Measurements from ENCODE around the gene ALDH1B1.
"Not testable (repeated sequence)": the region's sequence is repeated elsewhere in the genome, so short reads cannot be mapped to it uniquely, and the experiment has no call there.

The ALDH1B1 gene

DNA sequence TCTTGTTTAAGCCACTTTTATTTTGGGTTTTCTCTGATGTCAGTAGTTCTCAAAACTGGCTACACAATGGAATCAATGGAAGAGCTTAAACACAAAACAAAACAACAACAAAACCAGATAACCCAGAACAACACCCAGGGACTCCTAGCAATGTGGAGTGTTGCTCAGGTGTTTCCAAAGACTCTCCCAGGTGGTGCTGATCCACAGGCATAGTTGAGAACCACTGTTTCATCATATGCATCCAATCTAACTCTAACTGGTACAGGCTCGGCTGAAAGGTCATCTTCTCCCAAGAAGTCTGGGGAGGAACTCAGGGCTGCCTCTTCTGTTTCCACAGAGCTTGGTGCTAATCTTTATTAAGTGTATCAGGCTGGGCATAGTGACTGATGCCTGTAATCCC lies 5.4 kb upstream of the ALDH1B1 start:
- no peak for DNase-seq (ENCODE audit: low read depth in 2 of 2)

DNA sequence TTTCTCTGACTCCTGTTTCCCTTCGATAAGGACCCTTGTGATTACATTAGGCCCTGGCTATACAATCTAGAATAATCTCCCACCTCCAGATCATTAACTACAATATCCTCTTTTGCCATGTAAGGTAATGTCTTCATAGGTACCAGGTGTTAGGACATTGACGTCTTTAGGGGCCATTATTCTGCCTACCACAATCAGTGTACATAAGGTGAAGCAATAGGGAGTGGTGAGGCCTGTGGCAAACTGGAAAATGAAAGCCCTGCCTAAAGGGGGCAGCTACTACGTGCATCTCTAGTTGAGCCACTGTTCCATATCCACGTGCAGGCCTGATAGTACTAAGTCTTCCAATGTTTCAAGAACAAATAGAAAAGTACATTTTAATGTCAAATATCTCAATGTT lies 4.8 kb upstream of the ALDH1B1 start:
- no peak for DNase-seq (ENCODE audit: low read depth in 2 of 2)

DNA sequence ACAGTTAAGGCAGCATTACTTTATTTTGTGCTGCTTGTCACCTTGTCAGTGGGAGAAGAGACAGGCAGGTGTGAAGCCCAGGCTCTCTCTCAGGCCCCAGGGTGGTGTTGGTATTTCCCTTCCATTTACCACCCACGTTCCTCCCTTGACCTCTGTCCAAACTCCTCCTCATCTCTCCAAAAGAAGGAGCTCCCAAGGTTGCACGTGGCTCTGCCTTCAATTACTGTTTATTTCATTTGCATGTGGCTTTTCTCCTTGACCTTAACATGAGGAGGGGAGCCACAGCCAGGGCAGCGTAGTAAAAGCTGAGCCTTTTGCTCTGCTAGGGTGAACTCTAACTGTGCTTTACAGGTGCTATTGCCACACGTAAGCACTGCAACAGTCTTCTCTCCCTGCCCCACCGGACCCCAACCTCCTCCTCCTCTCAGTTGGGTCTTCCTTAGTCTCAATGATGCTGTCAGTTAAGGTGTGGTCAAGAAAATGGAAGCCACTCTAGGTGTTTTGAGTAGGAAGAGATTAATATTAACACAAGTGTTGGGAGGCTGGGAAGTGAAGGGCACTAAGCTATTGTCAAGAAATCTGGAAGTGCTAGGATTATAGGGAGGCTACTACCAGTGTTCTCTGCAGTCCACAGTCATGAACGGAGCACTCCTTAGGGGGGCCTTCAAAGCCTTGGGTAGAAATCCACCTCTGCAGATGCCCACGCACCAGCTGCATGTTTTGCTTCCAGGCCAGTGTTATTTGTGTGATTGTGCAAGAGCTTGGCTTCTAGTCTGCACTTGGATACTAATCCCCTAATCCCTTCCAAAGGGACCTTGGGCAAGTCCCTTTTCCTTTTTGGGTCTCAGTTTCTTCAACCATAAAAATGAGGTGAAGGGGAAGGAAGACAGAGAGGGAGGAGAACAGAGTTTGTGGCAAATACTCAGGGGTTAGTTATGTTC lies 3.9 kb upstream of the ALDH1B1 start:
- no peak for DNase-seq (ENCODE audit: low read depth in 2 of 2)

DNA sequence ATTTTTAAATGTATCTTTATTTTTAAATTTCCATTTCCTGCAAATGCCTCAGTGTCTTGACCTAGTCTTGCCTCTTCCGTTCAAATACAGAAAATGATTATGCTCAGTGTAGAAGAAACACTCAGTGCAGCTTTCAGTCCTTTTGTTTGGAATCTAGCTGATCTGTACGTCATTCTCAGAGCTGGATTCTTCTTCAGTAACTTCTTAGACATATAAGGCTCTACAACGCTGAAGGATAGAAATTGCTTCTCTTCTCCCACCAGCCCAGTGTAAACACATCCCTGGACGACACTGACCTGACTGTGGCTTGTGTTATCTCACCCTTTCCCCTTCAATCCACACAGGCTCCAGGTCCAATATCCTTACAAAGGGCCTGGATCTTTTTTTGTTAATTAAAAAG lies 3.2 kb upstream of the ALDH1B1 start:
- DNase-seq (ENCODE audit: low read depth in 2 of 2): no peak

DNA sequence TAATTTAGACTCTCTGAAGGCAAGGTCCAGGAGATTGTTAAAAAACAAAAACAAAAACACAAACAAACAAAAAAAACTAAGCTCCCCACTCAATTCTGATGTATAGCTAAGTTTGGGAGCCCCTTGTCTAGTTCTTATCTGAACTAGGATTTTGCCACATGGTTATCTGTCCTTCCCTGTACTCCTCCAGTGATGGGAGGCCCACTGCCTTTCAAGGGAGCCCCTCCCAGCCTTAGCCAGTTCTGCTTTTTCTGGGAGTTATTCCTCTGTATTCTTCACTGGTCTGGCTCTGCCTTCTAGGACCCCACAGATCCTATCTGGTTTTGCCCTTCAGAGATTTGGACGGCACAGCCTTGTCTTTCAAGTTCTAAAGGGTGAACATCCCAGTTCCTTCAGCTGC lies 2.1 kb upstream of the ALDH1B1 start:
- DNase-seq (ENCODE audit: low read depth in 2 of 2): no peak

GRCh38 chr9:38390851-38391250 lies 1.7 kb upstream of the ALDH1B1 start:
- DNase-seq (ENCODE audit: low read depth in 2 of 2): no peak

- no peak for DNase-seq (ENCODE audit: low read depth in 2 of 2)
Measured at GRCh38 chr9:38391278-38392118, 1.0 kb upstream of the ALDH1B1 start.

DNA sequence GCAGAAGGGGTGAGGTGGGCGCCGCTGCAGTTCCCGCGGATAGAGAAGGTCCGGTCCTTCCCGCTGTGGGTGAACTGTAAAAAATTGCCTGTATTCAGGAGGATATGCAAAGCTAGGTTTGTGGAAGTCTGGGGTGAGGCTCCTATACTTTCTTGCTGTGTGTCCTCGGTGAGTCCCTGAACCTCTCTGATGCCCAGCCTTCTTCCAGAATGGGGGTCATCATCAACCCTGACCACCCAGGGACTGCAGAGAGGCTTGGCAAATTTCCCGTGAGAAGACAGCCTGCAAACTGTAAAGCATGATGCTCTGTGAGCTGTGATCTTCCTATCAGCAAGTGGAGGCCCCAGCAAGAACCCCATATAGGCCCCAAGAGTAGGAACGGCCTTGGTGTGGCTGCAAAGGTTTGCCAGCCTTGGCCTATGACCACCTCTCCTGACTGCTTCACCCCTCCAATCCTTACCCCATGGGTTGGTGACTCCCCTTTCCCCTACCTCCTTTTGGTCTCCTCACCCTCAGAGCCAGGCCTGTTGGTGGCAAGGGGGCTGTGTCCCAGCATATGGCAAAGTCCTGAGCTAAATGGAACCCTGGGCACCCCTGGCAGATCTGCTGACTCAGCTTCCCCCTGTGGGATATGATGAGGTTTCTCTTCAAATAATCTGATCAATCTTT lies 760 bp downstream of the ALDH1B1 start:
- DNase-seq (ENCODE audit: low read depth in 2 of 2): no peak

- DNase-seq (ENCODE audit: low read depth in 2 of 2): no peak
Measured at GRCh38 chr9:38394416-38394815, 1.9 kb downstream of the ALDH1B1 start.

GRCh38 chr9:38395653-38396370 lies 3.3 kb downstream of the ALDH1B1 start:
- DNase-seq (ENCODE audit: low read depth in 2 of 2): no peak

GRCh38 chr9:38396371-38396671 lies 3.8 kb downstream of the ALDH1B1 start:
- no peak for DNase-seq (ENCODE audit: low read depth in 2 of 2)

- DNase-seq (ENCODE audit: low read depth in 2 of 2): not testable (repeated sequence)
Measured at GRCh38 chr9:38399191-38399590, 6.7 kb downstream of the ALDH1B1 start.

DNA sequence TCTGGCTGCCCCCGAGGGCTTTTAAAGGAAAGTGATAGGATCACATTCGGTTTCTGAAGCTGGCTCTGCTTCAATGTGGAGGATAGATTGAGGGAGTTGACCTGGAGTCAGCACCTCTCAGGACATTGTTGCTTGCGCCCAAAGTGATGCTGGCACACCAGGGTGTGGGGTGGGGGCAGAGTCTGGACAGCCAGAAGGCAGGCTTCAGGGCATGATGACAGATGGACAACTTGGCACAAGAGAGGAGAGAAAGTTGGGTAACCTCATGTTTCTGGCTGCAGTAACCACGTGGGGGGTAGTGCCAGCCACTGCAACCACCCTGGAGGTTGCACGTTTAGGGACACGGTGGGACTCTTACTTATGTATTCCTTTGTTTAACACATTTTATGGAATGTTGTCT lies 9.5 kb downstream of the ALDH1B1 start:
- DNase-seq (ENCODE audit: low read depth in 2 of 2): no peak

- DNase-seq (ENCODE audit: low read depth in 2 of 2): no peak
Measured at GRCh38 chr9:38404314-38404713, 11.8 kb downstream of the ALDH1B1 start.

DNA sequence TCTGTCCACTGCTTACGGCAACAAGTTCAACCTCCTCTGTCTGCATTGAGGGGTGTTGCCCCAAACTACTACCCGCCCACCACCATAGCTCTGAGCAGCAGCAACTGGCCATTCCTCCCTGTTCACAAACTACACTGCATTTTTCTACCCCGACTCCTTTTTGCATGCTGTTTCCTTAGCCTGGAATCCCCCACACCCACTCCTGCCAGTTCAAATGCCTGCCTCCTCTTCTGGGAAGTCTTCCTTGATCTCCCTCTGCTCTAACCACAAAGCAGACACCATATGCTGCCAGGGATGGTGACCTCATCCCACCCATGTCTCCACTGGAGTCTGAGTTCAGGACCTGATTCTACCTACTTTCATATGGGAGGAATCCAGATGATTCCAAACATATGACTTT lies 13.3 kb downstream of the ALDH1B1 start:
- no peak for DNase-seq (ENCODE audit: low read depth in 2 of 2)

GRCh38 chr9:38406476-38407186 lies 14.1 kb downstream of the ALDH1B1 start:
- DNase-seq (ENCODE audit: low read depth in 2 of 2): no peak

GRCh38 chr9:38408719-38409118 lies 16.2 kb downstream of the ALDH1B1 start:
- DNase-seq (ENCODE audit: low read depth in 2 of 2): no peak

DNA sequence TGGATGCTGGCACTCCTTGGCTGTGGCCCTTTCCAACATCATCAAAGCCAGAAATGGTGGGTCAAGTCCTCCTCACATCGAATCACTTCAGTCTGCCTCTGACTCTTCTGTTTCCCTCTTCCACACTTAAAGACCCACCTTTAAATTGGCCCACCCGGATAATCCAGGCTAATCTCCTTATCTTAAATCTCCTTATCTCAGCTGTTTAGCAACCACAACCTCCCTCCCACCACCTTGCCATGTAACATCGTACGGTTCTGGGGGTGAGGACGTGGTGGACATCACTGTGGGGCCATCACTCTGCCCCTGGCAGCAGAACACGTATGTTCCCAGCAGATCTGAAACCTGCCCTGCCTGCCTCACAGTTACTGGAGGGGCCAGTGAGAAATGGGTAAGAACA lies 20.2 kb downstream of the ALDH1B1 start:
- no peak for DNase-seq (ENCODE audit: low read depth in 2 of 2)

GRCh38 chr9:38413283-38413682 lies 20.8 kb downstream of the ALDH1B1 start:
- DNase-seq (ENCODE audit: low read depth in 2 of 2): no peak

- no peak for DNase-seq (ENCODE audit: low read depth in 2 of 2)
Measured at GRCh38 chr9:38414040-38414723, 21.7 kb downstream of the ALDH1B1 start.

GRCh38 chr9:38415856-38416255 lies 23.4 kb downstream of the ALDH1B1 start:
- no peak for DNase-seq (ENCODE audit: low read depth in 2 of 2)
